ENCODE measurements around the gene CGREF1. TPM values are rescaled to one million over a fixed set of nuclear protein-coding genes. Genes with fewer than 3 reads are reported as not detected.

Gene CGREF1
- total RNA-seq, 1 donor from 2014 or later, result 2.2 TPM

DNA sequence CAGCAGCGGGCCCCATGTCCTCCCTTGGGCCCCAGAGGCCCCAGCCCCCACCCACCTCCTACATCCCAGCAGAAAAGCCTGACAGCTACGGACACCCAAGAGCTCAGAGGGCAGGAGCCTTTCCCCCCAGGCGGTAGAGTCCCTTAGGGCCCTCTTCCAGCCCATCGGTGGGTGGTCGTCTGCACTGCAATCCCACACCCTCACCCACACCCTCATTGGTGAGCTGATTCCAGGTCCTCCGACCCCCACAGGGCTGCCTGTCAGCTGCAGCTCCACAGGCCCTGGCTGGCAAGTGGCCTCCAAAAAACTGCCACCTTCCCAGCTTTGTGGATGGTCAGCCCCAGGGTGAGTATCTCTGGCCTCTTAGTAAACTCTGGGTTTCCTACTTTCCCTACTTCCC lies 40.3 kb upstream of the CGREF1 start:
- intact Hi-C loops (cut with DNase I), result no loop called here
- no peak overlapping the region for H3K4me3 ChIP-seq
- DNase-seq (ENCODE audit: extremely low spot score in 2 of 2), result no peak
- H3K4me1 ChIP-seq, result peaks cover 10% of the 10 kb centered on the region
- H3K36me3 ChIP-seq, result no peaks in the 10 kb centered on the region
- H3K27ac ChIP-seq, result no peak overlapping the region
- no peaks in the 10 kb centered on the region for H3K9me3 ChIP-seq
- TF ChIP-seq, protein P1, sequence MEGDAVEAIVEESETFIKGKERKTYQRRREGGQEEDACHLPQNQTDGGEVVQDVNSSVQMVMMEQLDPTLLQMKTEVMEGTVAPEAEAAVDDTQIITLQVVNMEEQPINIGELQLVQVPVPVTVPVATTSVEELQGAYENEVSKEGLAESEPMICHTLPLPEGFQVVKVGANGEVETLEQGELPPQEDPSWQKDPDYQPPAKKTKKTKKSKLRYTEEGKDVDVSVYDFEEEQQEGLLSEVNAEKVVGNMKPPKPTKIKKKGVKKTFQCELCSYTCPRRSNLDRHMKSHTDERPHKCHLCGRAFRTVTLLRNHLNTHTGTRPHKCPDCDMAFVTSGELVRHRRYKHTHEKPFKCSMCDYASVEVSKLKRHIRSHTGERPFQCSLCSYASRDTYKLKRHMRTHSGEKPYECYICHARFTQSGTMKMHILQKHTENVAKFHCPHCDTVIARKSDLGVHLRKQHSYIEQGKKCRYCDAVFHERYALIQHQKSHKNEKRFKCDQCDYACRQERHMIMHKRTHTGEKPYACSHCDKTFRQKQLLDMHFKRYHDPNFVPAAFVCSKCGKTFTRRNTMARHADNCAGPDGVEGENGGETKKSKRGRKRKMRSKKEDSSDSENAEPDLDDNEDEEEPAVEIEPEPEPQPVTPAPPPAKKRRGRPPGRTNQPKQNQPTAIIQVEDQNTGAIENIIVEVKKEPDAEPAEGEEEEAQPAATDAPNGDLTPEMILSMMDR (IDR thresholded peaks at IDR 0.05), result no peak
- TF ChIP-seq POLR2A (IDR thresholded peaks at IDR 0.05) (no peak), POLR2AphosphoS5 (IDR thresholded peaks at IDR 0.05; ENCODE audit: insufficient read depth in 1 of 2, low read depth in 1 of 2) (no peak)
- H3K27me3 ChIP-seq, result no peaks in the 10 kb centered on the region

DNA sequence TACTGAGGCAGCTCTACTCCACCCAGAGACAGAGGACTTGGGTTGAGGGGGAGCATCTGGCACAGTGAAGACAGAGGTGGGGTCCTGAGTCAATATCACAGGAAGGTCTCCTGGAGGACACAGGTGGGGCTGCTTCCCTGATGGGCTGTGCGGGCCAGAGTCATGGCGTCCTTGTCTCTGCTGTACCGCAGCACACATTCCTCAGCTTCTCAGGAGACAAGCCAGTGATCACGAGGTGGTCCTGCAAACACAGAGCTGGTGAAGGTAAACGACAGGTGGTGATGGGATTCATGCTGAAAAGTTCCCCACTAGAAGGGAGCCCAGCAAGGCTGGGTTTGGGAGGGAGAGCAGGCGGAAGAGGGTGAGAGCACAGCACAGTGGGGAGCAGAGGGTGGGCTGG lies 39.5 kb upstream of the CGREF1 start:
- Histone ChIP-seq H3K9me3 (no peaks in the 10 kb centered on the region), H3K4me1 (peaks cover 15% of the 10 kb centered on the region), H3K36me3 (no peaks in the 10 kb centered on the region), H3K4me3 (no peak overlapping the region), H3K27ac (no peak overlapping the region), H3K27me3 (no peaks in the 10 kb centered on the region)
- DNase-seq (ENCODE audit: extremely low spot score in 2 of 2), result no peak
- no peak for TF ChIP-seq POLR2AphosphoS5 (IDR thresholded peaks at IDR 0.05; ENCODE audit: insufficient read depth in 1 of 2, low read depth in 1 of 2)
- TF ChIP-seq, protein P1 (IDR thresholded peaks at IDR 0.05), result no peak
- TF ChIP-seq POLR2A (IDR thresholded peaks at IDR 0.05), result no peak
- intact Hi-C loops (cut with DNase I), result no loop called here

DNA sequence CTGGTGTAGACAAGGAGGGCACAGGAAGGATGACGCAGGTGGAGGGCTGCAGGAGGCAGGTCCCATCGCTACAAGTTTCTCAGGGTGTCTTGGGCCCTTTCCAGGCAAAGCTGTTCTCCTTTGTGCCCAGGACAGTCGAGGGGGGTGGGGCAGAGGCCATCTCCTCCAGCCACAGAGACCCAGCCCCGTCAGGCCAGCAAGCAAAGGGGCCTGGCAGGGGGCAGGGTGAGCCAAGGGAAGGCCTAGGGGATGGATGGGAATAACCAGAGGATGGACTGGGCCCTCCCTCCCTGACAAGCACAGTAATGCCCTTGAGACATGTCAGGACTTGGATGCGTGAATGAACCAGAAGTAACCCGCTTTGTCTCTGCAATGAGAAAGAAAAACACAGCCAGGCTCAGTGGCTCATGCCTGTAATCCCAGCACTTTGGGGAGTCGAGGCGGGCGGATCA lies 36.2 kb upstream of the CGREF1 start:
- TF ChIP-seq, protein P1 (IDR thresholded peaks at IDR 0.05), result no peak
- no peak for TF ChIP-seq POLR2AphosphoS5 (IDR thresholded peaks at IDR 0.05; ENCODE audit: insufficient read depth in 1 of 2, low read depth in 1 of 2)
- TF ChIP-seq POLR2A (IDR thresholded peaks at IDR 0.05), result no peak
- intact Hi-C loops (cut with DNase I), result no loop called here
- Histone ChIP-seq H3K36me3 (no peaks in the 10 kb centered on the region), H3K4me1 (peaks cover 15% of the 10 kb centered on the region), H3K4me3 (no peak overlapping the region), H3K9me3 (no peaks in the 10 kb centered on the region), H3K27me3 (no peaks in the 10 kb centered on the region), H3K27ac (peak overlapping the region; percentile 56)
- DNase-seq (ENCODE audit: extremely low spot score in 2 of 2), result no peak

DNA sequence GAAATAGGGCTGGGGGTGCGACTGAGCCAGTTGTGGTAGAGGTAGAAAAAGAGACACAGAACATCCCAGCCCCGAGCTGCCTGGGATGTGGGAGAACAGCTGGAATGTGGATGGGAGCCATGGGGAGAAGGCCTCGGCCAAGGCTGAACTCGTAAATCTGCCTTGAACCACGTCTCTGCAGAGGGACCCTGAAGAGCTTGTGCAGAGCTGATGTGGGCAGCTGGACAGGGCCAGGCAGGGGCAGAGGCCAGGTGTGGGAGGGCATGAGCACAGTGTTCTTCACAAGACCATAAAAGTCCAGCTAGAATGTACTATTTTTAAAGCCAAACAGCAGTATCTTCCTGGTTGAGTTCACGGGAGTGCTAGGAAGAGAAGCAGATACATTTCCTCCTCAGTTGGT lies 35.6 kb upstream of the CGREF1 start:
- Histone ChIP-seq H3K4me1 (peaks cover 15% of the 10 kb centered on the region), H3K9me3 (no peaks in the 10 kb centered on the region), H3K4me3 (no peak overlapping the region), H3K27ac (no peak overlapping the region), H3K36me3 (no peaks in the 10 kb centered on the region), H3K27me3 (no peaks in the 10 kb centered on the region)
- no peak for DNase-seq (ENCODE audit: extremely low spot score in 2 of 2)
- intact Hi-C loops (cut with DNase I), result no loop called here
- TF ChIP-seq, protein P1 (IDR thresholded peaks at IDR 0.05), result no peak
- TF ChIP-seq POLR2AphosphoS5 (IDR thresholded peaks at IDR 0.05; ENCODE audit: insufficient read depth in 1 of 2, low read depth in 1 of 2), result peak; percentile 44 to 75

DNA sequence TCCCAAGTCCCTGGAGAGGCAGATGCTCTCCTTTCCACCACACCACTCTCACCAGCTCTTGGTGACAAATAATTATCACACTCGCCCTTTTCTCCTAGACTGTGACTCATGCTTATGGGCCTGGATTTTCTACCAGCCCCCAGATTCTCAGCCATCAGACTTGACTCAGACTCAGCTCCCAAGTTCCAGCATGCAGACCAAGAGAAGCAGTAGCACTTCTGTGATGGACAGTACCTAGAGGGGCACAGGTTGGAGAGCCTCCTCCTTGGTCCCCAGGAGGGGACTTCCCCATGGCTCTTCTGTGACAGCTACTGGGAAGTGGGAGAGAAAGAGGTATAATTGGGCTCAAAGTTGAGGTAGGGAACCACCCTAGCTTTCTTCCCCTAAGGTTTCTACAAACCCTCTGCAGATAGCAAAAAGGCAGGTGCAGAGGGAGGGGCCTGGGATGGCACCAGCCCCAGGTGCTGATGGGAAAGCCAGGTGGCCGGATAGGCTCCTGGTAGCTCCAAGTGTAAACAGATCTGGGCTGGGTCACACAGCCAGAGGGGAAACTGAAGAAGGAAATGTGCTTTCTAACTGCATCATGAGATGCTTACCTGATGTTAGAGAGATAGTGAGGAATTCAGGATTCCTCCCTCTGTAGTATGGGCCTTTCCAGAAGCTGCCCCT lies 34.0 kb upstream of the CGREF1 start:
- H3K27ac ChIP-seq, result no peak overlapping the region
- intact Hi-C loops (cut with DNase I), result no loop called here

More for the DNA sequence above, 34.0 kb upstream of the CGREF1 start:
- no peaks in the 10 kb centered on the region for H3K36me3 ChIP-seq
- H3K27me3 ChIP-seq, result no peaks in the 10 kb centered on the region
- H3K4me1 ChIP-seq, result peaks cover 15% of the 10 kb centered on the region
- DNase-seq (ENCODE audit: extremely low spot score in 2 of 2), result no peak
- no peak overlapping the region for H3K4me3 ChIP-seq
- no peaks in the 10 kb centered on the region for H3K9me3 ChIP-seq
- TF ChIP-seq, protein P1 (IDR thresholded peaks at IDR 0.05), result no peak
- TF ChIP-seq POLR2A (IDR thresholded peaks at IDR 0.05) (no peak), POLR2AphosphoS5 (IDR thresholded peaks at IDR 0.05; ENCODE audit: insufficient read depth in 1 of 2, low read depth in 1 of 2) (no peak)
